ENCODE results near the gene SOX14.

The SOX14 gene

DNA sequence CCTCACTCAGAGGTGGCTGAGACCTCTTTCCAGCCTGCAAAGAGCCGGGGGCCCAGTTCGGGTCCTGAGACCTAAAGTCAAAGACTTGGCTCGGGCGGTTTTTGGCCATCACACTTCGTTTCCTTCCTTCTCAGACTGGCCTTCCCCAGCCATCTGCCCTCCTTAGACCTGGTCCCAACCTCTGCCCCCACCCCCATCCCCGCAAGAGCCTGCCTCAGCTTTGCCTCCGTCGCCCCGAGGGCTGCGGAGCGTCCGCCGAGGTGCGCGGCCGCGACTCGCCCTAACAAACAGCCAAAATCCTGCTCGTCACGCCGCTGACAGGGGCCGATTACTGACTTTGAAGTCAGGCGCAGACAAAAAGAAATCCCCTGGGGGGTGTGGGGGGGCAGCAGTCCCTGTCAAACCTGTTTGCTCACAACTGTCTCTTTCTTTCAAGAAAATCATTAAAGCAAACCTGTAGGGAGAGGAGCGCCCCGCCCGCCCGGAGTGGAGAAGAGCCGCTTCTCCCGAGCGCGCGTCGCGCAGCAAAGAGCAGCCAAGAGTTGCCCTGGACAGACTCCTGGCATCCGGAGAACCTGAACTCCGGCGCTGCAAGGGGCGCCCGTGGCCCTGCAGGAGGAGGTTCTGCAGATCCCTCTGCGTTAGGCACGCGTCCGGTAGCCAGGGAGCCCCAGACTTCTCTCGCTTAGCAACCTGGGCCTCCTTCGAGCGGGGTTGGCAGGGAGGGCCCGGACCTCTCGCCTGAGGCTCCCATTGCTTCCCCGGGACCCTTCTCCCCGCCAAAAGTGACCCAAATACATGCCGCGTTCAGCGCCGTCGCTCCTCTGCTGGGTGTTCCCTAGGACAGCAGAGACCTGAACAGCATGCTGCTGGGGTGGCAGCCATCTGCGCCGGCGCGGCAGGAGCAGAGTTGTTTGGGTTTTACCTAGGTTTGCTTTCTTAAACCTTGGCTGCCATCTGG lies 4.5 kb downstream of the SOX14 start:
- DNase-seq, result no peak

GRCh38 chr3:137769322-137770065 lies 5.4 kb downstream of the SOX14 start:
- DNase-seq, result no peak

DNA sequence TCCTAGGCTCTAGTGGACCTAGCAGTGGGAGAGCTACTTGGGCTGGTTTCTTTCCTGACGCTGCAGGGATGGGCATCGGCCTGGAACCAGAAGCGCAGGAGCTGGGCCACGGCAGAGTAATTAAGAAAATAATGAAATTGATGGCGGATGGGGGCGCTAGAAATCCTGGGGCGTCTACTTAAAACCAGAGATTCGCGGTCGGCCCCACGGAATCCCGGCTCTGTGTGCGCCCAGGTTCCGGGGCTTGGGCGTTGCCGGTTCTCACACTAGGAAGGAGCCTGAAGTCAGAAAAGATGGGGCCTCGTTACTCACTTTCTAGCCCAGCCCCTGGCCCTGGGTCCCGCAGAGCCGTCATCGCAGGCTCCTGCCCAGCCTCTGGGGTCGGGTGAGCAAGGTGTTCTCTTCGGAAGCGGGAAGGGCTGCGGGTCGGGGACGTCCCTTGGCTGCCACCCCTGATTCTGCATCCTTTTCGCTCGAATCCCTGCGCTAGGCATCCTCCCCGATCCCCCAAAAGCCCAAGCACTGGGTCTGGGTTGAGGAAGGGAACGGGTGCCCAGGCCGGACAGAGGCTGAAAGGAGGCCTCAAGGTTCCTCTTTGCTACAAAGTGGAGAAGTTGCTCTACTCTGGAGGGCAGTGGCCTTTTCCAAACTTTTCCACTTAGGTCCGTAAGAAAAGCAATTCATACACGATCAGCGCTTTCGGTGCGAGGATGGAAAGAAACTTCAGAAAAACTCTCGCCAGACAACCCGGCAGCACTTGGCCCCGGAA lies 6.1 kb downstream of the SOX14 start:
- no peak for DNase-seq

GRCh38 chr3:137770835-137771399 lies 6.8 kb downstream of the SOX14 start:
- no peak for DNase-seq

DNA sequence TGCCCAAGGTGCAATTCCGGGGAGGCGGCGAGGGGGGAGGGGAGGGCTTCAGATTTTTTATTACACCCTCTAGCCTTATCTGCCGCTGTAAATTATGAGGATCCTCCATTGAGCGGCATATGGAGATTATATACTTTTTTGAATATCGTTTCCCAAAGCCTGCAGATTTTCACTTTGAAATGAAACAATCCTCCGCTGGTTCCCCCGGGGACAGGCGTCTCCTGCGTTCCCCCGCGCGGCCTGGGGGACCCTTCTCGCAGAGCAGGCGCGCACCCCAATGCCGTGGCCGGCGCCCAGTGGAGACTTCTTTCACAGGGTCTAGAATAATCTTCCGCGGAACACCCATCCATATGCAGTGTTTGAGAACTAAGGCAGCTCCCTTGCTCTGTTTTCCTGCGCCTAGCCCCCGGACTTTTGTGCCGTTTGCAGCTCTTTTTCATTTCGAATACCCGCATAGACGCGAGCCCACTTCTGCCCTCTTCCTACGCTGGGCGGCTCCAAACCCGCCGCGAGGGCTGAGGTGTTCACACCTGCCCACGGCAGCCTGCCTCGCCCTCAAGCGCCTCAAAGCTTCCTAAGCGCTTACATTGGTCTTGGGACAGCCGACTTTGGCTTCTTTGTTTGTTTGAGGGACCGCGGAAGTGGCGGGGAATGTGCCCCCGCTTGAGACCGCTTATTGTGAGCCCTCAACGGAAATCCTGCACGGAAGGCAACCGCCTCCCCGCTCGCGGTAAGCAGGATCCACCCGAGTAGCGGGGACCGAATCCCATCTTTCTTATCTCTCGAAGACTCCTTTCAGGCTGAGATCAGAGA lies 7.5 kb downstream of the SOX14 start:
- DNase-seq, result no peak

GRCh38 chr3:137772214-137772955 lies 8.3 kb downstream of the SOX14 start:
- no peak for DNase-seq

- no peak for DNase-seq
These were observed 14.8 kb downstream of the SOX14 start for GRCh38 chr3:137778941-137779340.

DNA sequence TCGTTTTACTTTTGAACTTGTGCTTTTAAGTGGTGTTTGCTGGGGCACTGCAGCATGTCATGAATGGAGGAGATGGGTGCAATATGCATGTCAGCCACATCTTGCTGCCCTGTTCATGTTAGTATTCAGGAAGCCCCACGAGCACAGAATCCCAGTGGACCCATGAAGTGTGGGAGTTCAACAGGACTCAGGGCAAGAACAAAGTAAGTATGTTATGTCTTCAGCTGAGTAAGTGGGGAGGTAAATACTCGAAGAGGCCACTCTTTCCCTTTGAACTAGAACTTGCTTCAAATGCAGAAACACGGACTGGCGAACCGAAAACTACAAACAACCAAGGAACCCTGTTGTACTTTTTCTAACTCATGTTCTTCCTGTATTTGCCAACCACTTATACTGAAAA lies 23.4 kb downstream of the SOX14 start:
- DNase-seq, result no peak

GRCh38 chr3:137789236-137789635 lies 25.1 kb downstream of the SOX14 start:
- DNase-seq, result no peak

- no peak for DNase-seq
These were observed 28.6 kb downstream of the SOX14 start for GRCh38 chr3:137792626-137793271.

DNA sequence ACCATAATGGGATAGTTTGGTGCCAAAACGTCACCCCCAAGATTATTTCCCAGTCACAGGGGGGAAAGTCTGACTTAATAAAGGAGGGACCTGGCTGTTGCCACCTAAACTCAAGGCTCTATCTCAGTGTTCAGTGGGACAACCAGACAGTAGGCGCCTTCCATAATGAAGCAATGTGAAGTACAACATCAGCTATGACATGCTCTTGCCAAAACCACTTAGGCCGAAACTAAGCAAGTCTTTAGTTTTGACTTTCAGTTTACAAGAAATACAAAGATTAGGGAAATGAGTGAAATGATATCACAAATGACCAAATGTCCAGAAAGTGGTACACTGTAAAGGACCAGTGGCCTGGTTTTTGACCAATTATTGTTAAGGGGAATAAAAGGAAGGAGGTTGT lies 32.9 kb downstream of the SOX14 start:
- DNase-seq, result no peak

DNA sequence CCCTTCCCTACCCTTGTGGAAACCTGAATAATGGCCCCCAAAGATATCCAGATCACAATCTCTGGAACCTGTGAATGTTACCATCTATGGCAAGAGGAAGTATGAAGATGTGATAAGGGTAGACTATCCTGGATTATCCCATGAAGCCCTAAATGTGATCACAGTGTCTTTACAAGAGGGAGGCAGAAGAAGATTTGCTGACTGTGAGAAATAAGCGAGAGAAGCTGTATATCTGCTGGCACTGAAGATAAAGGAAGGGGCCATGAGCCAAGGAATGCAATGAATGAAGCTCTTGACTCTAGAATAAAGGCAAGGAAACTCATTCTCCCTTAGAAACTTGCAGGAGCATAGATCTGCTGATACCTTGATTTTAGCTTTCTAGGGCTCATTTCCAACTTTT lies 39.1 kb downstream of the SOX14 start:
- DNase-seq, result no peak

DNA sequence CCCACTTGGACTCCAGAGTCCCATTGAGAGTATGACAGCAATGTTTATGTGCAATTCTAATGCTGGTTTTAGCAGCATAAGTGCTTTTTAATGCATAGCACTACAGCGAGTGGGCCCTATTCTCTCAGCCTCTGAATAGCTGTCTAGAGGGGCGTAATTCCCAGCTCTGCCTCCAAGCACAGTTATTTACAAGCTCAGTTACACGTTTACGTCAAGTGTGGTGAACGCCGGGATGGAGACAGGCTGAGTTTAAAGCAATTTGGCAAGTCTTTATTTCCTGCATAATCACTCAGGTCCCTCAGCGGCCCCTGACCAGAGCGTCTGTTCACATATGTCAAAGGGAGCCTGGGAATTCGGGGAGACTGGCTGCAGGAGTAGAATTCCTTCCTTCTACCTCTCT lies 43.9 kb downstream of the SOX14 start:
- no peak for DNase-seq

GRCh38 chr3:137809509-137809908 lies 45.4 kb downstream of the SOX14 start:
- no peak for DNase-seq

DNA sequence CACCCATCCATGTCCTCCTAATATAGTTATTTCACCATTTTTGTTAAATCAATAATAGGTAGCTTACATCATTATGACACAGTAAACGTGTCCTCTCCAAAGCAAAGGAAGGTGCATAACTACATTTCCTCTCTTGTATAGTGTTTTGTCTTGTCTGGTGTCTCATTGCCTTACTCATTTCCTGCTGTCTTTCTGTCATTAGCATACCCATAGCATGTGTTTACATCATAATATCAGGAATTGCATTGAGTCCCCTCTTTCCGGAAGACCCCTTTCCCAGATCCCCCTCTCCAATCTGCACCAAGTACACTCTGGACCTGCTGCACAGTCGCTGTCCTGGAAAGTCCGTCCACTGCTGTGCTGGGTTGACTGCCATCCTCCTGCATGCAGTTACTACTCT lies 47.9 kb downstream of the SOX14 start:
- DNase-seq, result no peak

GRCh38 chr3:137815251-137815650 lies 51.1 kb downstream of the SOX14 start:
- no peak for DNase-seq

Measured in activated T-cell treated with anti-CD3 and anti-CD28 coated beads, Interleukin-2, amount 50 U/mL, for 1 hour (primary cell).